ENCODE measurements around the gene SNAPIN. TPM values are rescaled to one million over a fixed set of nuclear protein-coding genes. Genes with fewer than 3 reads are reported as not detected.

SNAPIN gene
- polyA plus RNA-seq (ENCODE audit: insufficient read length in 4 of 4): 10 to 100 TPM; 50.0 to 59.6 (median 54.6) TPM

DNA sequence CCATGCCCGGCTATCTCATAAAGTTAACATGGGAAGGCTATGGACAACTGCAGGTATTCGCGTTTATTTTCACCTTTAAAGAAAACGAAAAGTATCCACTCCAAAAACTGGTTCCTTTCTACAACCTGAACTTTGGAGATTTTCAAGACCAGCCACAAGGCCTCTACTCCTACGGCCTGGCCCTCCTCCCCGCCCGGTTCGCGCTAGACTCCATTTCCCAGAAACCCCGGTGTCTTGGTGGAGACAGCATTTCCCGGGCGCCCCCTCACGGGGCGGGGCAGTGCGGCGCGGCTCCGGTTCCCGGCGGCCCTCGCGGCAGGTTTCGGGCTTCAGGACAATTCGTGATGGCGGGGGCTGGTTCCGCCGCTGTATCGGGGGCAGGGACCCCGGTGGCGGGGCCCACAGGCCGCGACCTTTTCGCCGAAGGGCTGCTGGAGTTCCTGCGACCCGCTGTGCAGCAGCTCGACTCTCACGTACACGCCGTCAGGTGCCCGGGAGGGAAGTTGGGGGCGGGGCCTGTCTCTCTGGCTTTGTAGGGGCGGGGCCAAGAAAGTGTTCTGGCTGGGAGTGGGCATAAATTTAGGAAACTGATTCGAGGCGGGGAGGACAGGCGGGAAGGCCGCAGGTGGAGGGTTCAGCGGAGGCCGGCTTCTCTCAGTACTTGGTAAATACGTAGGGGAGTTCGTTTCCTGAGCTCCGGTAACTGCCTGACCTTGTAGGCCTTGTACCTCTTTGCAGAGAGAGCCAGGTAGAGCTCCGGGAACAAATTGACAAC, at the start of gene SNAPIN:
TSS of gene SNAPIN (plus strand) at position 304 of the 775 bp plus-strand sequence. CDS start at position 345, 41 bp downstream.
- peak in 3 of 4 donors; percentile 77 to 87 (median 85) for DNase-seq (ENCODE audit: low read depth in 4 of 4, low spot score in 2 of 4)

DNA sequence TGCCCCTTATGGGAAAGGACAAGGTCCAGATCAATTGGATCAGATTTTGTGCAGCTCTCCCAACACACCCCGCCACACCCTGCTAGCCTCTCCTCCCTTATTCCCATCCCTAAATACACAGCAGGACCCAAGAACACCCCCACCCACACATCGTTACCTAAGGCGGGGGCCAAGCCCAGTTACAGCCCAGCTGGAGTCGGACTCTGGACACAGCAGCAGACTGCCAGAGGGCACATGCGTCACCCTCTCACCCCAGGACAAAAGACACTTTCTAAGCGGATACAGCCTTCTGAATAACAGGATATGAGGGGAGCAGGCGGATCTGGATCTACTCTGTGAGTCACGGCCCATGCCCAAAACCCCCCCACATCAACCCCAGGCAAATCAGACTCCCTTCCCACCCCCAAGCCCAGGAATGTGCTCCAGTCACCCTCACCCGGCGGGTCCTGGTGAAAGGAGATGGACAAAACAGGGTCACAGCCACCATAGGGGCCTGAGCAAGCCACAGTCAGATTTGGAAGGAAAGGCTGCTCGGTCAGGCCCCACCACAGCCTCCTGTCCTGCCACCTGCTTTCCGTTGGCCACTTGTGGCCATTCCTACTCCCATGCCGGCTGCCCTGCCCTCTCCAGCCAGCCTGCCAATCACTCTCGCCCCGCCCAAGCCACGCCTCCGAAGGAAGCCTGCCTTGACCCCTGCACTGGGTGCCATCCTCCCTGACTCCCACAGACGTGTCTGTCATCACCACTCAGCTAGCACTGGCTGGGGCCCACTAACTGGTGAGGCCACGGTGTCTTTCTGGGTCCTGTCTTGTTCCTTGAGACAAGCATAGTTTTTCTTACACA, 49.5 kb upstream of the SNAPIN start:
- DNase-seq (ENCODE audit: low read depth in 4 of 4, low spot score in 2 of 4): no peak

- no peak for DNase-seq (ENCODE audit: low read depth in 4 of 4, low spot score in 2 of 4)
Measured at GRCh38 chr1:153609585-153609907, 49.0 kb upstream of the SNAPIN start.

GRCh38 chr1:153610334-153610733, 48.2 kb upstream of the SNAPIN start:
- no peak for DNase-seq (ENCODE audit: low read depth in 4 of 4, low spot score in 2 of 4)

DNA sequence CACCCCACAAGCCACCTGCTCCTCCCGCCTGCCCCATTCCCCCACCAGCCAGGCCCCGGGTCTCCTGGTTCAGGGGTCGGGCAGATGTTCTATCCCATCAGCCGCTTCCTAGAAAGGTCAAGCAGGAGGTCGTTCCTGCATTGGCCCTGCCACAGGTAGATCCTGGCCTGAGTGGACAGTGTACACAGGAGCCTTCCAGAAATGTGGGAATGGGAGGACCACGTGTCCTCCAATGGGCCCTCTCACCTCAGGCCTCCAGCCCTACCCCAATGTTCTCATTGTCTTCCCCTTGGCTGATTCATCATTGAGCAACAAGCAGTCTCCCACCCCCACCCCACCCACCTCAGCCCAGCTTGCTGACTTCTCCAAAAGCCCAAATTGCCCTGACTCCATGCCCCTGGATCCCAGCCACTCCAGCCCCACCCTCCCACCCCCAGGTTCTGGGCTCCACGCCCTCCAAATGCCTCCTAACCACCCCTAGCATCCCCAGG, 47.6 kb upstream of the SNAPIN start:
- no peak for DNase-seq (ENCODE audit: low read depth in 4 of 4, low spot score in 2 of 4)

DNA sequence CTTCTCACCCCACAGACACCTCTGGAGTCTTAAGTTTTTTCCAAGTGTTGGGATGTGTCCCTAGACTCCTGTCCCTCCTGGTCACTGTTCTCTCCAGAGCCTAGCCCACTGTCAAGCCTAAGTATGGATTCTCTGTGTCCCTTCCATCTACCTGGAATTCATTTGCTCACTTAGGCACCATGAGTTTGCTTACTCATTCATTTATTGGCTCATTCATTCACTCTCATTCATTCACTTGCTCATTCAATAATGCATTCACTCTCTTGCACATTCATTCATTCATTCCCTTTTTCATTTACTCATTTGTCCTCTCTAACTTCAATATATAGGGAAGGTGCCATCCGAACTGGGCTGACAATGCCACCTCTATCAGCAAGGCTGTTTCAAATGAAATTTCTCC, 47.1 kb upstream of the SNAPIN start:
- DNase-seq (ENCODE audit: low read depth in 4 of 4, low spot score in 2 of 4): no peak

DNA sequence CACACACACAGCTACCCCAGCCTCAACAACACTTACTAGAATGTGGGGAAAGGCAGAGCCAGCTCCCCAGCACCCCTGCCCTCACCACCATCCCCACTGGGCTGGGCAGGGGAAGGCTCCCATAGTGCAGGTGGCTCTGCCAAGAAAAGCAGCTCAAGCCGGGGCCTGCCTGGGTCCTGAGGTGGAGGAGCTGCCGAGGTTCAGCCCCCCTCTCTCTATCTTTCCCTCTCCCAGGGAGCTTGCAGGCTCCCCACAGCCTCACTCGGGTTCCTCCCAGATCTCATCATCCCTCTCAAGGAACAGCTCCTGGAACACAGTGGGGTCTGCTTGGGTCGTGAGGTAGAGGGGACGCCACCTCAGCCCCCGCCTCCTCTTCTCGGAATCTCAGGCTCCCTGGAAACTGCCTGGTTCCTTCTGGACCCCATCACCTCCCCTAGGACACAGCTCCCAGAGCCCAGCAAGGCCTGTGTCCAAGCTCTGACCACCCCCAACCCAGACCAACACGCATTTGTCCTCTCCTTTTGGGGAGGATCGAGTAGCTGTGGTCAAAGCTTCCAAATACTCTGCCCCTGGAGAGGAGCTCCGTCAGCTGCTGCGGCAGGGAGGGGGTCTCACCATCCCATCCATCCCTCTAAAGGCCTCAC, 46.3 kb upstream of the SNAPIN start:
- DNase-seq (ENCODE audit: low read depth in 4 of 4, low spot score in 2 of 4): no peak

DNA sequence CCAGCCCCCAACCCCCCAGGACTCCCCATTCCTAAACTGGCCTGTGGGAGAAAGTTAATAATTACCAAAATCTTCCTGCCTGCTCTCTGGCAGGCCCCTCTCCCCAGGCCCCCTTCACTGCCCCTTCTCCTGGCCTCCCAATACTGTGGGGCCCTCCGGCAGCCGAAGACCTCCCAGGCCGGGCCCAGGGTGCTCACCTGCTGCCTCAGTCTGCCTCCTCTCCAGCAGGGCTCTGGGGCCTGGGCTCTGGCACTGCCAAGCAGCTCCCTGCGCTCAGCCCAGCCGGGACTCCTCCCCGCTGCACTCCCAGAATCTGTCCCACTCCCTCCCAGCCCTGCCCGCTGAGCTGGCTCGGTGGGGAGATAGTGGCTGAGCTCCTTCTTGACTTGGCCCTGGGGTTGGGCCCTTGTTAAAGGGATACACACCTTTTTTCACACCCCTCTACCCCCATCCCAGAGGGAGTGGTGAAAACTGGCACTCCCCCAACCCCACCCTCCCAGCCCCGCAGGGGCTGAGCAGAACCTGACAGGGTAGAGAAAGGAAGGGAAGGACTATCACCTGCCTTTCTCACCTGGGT, 45.7 kb upstream of the SNAPIN start, which contains the start of gene S100A16:
TSS of gene S100A16 (minus strand) at position 383 of the 577 bp plus-strand sequence. CDS start 4,986 bp downstream, outside the sequence.
- DNase-seq (ENCODE audit: low read depth in 4 of 4, low spot score in 2 of 4): no peak

DNA sequence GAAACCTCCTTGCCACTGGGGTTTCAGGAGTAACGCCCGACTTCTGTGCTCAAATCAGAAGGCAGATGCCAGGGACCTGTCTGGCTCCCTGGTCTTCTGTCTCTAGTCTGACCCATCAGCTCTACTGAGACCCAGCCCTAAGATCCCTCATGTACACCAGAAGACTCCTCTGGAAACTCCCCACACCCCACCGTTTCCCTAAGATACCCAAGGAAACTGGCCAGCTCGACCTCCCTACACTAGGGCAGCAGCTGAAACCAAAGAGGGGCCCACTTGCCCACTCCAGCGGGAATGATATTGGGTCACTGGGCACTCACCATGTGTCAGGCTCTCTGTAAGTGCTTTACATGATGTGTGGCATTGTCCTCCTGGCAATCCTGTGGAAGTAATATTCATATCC, 45.1 kb upstream of the SNAPIN start:
- no peak for DNase-seq (ENCODE audit: low read depth in 4 of 4, low spot score in 2 of 4)

DNA sequence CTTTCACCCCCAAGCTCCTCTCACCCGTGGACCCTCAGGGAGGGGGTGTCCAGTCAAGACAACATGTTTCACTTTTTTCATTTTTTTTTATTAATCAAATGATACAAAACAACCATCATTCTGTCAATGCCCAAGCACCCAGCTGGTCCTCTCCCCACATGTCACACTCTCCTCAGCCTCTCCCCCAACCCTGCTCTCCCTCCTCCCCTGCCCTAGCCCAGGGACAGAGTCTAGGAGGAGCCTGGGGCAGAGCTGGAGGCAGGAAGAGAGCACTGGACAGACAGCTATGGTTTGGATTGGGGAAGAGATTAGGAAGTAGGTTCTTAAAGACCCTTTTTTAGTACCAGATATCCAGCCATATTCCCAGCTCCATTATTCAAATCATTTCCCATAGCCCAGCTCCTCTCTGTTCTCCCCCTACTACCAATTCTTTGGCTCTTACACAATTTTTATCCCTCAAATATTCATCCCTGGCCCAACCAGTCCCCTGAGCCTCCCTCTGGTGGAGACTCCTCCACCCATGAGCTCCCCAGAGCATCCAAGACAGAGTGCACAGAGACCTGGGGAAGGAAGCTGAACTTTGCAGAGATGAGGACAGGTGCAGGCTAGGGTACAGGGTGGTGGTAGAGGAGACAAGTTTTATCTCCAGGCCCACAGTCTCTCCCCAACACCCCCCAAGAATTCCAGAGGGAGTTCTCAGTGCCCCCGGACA, 44.2 kb upstream of the SNAPIN start:
- DNase-seq (ENCODE audit: low read depth in 4 of 4, low spot score in 2 of 4): no peak

- no peak for DNase-seq (ENCODE audit: low read depth in 4 of 4, low spot score in 2 of 4)
Measured at GRCh38 chr1:153614906-153615305, 43.6 kb upstream of the SNAPIN start.

GRCh38 chr1:153615406-153615805, 43.1 kb upstream of the SNAPIN start:
- DNase-seq (ENCODE audit: low read depth in 4 of 4, low spot score in 2 of 4): no peak

GRCh38 chr1:153616144-153616916, 42.2 kb upstream of the SNAPIN start, which contains the start of gene S100A14:
Gene S100A14, minus strand, starts transcription at chr1:153616325. Its CDS starts 467 bp downstream, at chr1:153615858.
- no peak for DNase-seq (ENCODE audit: low read depth in 4 of 4, low spot score in 2 of 4)

- DNase-seq (ENCODE audit: low read depth in 4 of 4, low spot score in 2 of 4): no peak
Measured at GRCh38 chr1:153616917-153617311, 41.6 kb upstream of the SNAPIN start.

GRCh38 chr1:153617663-153618062, 40.8 kb upstream of the SNAPIN start:
- DNase-seq (ENCODE audit: low read depth in 4 of 4, low spot score in 2 of 4): no peak

DNA sequence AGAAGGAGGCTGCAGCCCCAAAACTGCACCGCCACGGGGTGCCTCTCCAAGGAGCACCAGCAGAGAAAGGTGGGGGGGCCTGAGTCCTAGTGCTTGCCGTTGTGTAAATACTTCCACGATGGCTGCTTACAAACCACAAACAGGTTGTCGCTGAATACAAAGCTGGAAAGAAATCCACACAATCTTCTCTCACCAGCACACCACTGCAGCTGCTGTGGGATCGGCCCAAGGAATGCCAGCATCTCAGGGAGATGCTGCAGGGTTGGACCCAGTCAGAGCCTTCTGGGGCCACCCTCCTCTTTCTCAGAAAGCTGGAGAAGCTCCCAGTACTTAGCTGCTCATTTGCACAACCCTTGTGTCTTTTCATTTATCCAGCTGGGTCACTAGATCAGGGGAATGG, 39.3 kb upstream of the SNAPIN start:
- DNase-seq (ENCODE audit: low read depth in 4 of 4, low spot score in 2 of 4): no peak

GRCh38 chr1:153623101-153623500, 35.4 kb upstream of the SNAPIN start:
- DNase-seq (ENCODE audit: low read depth in 4 of 4, low spot score in 2 of 4): no peak

DNA sequence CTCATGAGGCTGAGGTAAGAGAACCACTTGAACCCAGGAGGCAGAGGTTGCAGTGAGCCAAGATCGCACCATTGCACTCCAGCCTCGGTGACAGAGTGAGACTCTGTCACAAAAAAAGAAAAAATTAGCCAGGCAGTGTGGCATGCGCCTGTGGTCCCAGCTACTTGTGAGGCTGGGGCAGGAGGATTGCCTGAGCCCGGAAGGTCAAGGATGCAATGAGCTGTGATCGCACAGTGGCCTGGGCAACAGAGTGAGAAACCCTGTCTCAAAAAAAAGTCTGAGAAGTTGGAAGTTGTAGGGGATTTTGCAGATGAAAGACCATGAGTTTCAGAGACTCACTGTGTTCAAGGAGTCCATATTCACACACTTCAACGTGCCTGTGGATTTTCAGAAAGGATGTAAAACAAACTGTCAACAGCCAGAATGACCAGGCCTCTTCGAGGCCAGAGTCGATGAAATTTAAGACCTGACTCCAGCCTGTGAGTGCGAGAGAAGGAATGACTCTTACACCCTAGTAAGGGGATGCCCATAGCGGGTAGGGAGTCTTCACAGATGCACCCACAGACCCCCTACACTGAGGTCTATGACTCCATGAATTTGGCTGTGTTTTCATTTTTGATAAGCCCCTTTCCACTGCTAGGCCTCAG, 33.4 kb upstream of the SNAPIN start:
- no peak for DNase-seq (ENCODE audit: low read depth in 4 of 4, low spot score in 2 of 4)

DNA sequence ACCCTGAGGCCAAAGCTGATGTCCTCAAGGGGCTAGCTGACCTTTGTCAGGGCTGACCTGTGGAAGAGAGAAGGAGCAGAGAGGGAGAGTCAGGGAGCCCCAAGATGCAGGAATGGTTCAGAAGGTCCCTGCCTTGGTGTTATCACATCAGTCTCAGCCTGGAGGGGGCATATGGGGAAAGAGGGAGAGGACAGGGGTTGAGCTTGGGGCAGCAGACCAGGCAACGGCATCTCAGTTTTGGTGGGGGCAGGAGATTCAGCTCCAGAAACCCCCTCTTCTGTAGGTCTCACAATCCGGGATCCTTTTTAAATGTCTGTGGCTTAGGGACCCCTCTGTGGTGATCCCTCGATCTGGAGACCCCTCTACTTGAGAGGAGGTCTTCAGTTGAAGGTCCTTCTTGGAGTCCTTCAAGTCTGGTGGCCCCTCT, 32.0 kb upstream of the SNAPIN start:
- DNase-seq (ENCODE audit: low read depth in 4 of 4, low spot score in 2 of 4): no peak
